ENCODE data around the gene MAP3K19. TPM values are rescaled to one million over a fixed set of nuclear protein-coding genes. Genes with fewer than 3 reads are reported as not detected.
A peak's percentile ranks its signal among the peaks of the same experiment; 100 is the strongest.

Gene MAP3K19
- total and polyA plus RNA-seq, 2 of the 8 experiments (the other 6 are each of a cell fraction or from before 2014, with no cell fraction given): not detected

GRCh38 chr2:134957477-134957876, 89.8 kb downstream of the MAP3K19 start:
- H2AK5ac ChIP-seq (ENCODE audit: low read depth, low read length): no peak overlapping the region
- no peaks in the 10 kb centered on the region for H3K9me3 ChIP-seq (ENCODE audit: insufficient read depth in 2 of 2, low read depth in 1 of 2, low read length in 1 of 2)
- H3K4me3 ChIP-seq (ENCODE audit: extremely low read depth in 1 of 4, insufficient read depth in 2 of 4, low read depth in 3 of 4, low read length in 4 of 4): no peak overlapping the region
- H2BK120ac ChIP-seq (replicated peaks; ENCODE audit: low read depth, low read length): no peak overlapping the region
- H3K14ac ChIP-seq (ENCODE audit: insufficient read length): no peak overlapping the region
- no peak overlapping the region for H3K18ac ChIP-seq (ENCODE audit: extremely low read depth, low read length)
- H2BK5ac ChIP-seq (ENCODE audit: low read depth, low read length): no peak overlapping the region
- H3K4ac ChIP-seq (replicated peaks; ENCODE audit: insufficient read length, low read depth, low read length): no peak overlapping the region
- peak; percentile 28 for FAIRE-seq
- no peaks in the 10 kb centered on the region for H3K79me2 ChIP-seq (ENCODE audit: control insufficient read depth in 1 of 2, insufficient read depth in 2 of 2, low read length in 2 of 2)
- H3K27ac ChIP-seq (ENCODE audit: low read depth, low read length): no peak overlapping the region
- H4K91ac ChIP-seq (replicated peaks; ENCODE audit: insufficient read length, low read length): no peak overlapping the region
- H3K27me3 ChIP-seq (replicated peaks in 1 of 4; ENCODE audit: control insufficient read depth in 3 of 4, extremely low read depth in 1 of 4, insufficient read depth in 3 of 4, low read length in 3 of 4): no peaks in the 10 kb centered on the region
- no peak overlapping the region for H3K4me2 ChIP-seq (ENCODE audit: insufficient read depth in 1 of 2, low read depth in 2 of 2, low read length in 2 of 2)
- no peak for DNase-seq (ENCODE audit: low read depth in 1 of 2, low spot score in 2 of 2)
- H3K79me1 ChIP-seq (ENCODE audit: low read depth, low read length): peaks cover 4% of the 10 kb centered on the region; the same call in 1 of the 2 replicates
- H3K56ac ChIP-seq (replicated peaks; ENCODE audit: insufficient read length, low read depth, low read length): no peak overlapping the region
- ChIA-PET CTCF (ENCODE audit: partially characterized antibody) (no interaction called here), POLR2A (ENCODE audit: partially characterized antibody) (interaction anchor here (1.2 kb wide), 1 partner anchor 40 kb away, joined by 3 read pairs; no protein-coding TSS in a partner anchor)
- no peak overlapping the region for H2BK12ac ChIP-seq (ENCODE audit: low read depth, low read length)
- H3K23me2 ChIP-seq (ENCODE audit: low read depth, low read length): no peaks in the 10 kb centered on the region
- H3K9ac ChIP-seq (replicated peaks in 1 of 4; ENCODE audit: extremely low read depth in 1 of 4, low read depth in 3 of 4, low read length in 3 of 4): no peak overlapping the region
- H3K23ac ChIP-seq (ENCODE audit: insufficient read length): no peak overlapping the region
- no peak overlapping the region for H2BK15ac ChIP-seq (ENCODE audit: low read length)
- H2BK20ac ChIP-seq (ENCODE audit: low read length): no peak overlapping the region
- H3K36me3 ChIP-seq (ENCODE audit: control insufficient read depth in 2 of 4, insufficient read depth in 4 of 4, low read length in 3 of 4): peaks cover 10 to 45% (median 24%) of the 10 kb centered on the region in 4 experiments
- H2AFZ ChIP-seq (ENCODE audit: low read length): no peak overlapping the region
- H4K20me1 ChIP-seq (replicated peaks in 1 of 2; ENCODE audit: control insufficient read depth in 1 of 2, insufficient read depth in 2 of 2, low read length in 2 of 2): peaks cover 0 to 6% of the 10 kb centered on the region in 2 experiments
- H4K5ac ChIP-seq (ENCODE audit: insufficient read length, low read depth, low read length): no peak overlapping the region
- H3K4me1 ChIP-seq (replicated peaks in 1 of 4; ENCODE audit: control insufficient read depth in 3 of 4, insufficient read depth in 4 of 4, low read length in 3 of 4): no peaks in the 10 kb centered on the region; a peak in 1 of 7 replicates
- H4K8ac ChIP-seq (ENCODE audit: extremely low read depth, insufficient read depth, low read length): no peak overlapping the region
- WGBS, 2 experiments (ENCODE audit: extremely low coverage in 1 of 2, insufficient coverage in 1 of 2, insufficient read length in 1 of 2, insufficient replicate concordance in 2 of 2, low coverage in 1 of 2, low lambda C conversion rate in 2 of 2, missing lambda C conversion rate in 1 of 2): 85% methylated on average over 5 of the region's 5 CpGs; no CpG with 5 or more reads in 1 of the 2 experiments
- TF ChIP-seq TCF12 (IDR thresholded peaks at IDR 0.05; ENCODE audit: low read depth, low read length): no peak
- no peak for TF ChIP-seq SP4 (IDR thresholded peaks at IDR 0.05; ENCODE audit: low read length)
- no peak for TF ChIP-seq KDM1A (IDR thresholded peaks at IDR 0.05; ENCODE audit: borderline replicate concordance, low read length)
- TF ChIP-seq BACH1 (IDR thresholded peaks at IDR 0.05; ENCODE audit: low read length): no peak
- no peak for TF ChIP-seq ATF2 (IDR thresholded peaks at IDR 0.05; ENCODE audit: low read length)
- TF ChIP-seq CBX5 (IDR thresholded peaks at IDR 0.05; ENCODE audit: low read depth, low read length): no peak
- TF ChIP-seq SIX5 (IDR thresholded peaks at IDR 0.05; ENCODE audit: low read depth, low read length): no peak
- TF ChIP-seq POLR2A (IDR thresholded peaks at IDR 0.05; ENCODE audit: control extremely low read depth in 1 of 2, low read depth in 2 of 2, low read length in 2 of 2): no peak
- no peak for TF ChIP-seq BRCA1 (IDR thresholded peaks at IDR 0.05; ENCODE audit: low read depth, low read length)
- TF ChIP-seq RNF2 (IDR thresholded peaks at IDR 0.05; ENCODE audit: borderline replicate concordance, low read depth, low read length, missing control alignments, poor library complexity, severe bottlenecking): no peak
- TF ChIP-seq MAFK (IDR thresholded peaks at IDR 0.05; ENCODE audit: low read depth, low read length): no peak
- TF ChIP-seq CHD1 (IDR thresholded peaks at IDR 0.05; ENCODE audit: low read depth, low read length): no peak
- TF ChIP-seq ATF3 (IDR thresholded peaks at IDR 0.05; ENCODE audit: insufficient read depth, low read depth, low read length): no peak

Measured in H1 (cell line).